Measurements from ENCODE around the gene TNFRSF6B.

TNFRSF6B gene

GRCh38 chr20:63661959-63662812, 34.3 kb upstream of the TNFRSF6B start:
- H3K4me2 ChIP-seq (ENCODE audit: low read depth, low read length, poor library complexity, severe bottlenecking): no peak overlapping the region
- no peaks in the 10 kb centered on the region for H3K9me3 ChIP-seq (ENCODE audit: insufficient read depth, low read depth, low read length)
- H3K4me1 ChIP-seq (ENCODE audit: insufficient read depth, low read length, poor library complexity, severe bottlenecking): peaks cover 16% of the 10 kb centered on the region
- no peaks in the 10 kb centered on the region for H3K9me2 ChIP-seq (replicated peaks; ENCODE audit: low read depth, low read length)
- no peaks in the 10 kb centered on the region for H3F3A ChIP-seq (ENCODE audit: low read depth)
- peaks cover 26% of the 10 kb centered on the region for H3K79me2 ChIP-seq (ENCODE audit: insufficient read depth, low read length)
- H4K20me1 ChIP-seq (ENCODE audit: insufficient read depth, low read length, poor library complexity, severe bottlenecking): peaks cover 8% of the 10 kb centered on the region
- H3K36me3 ChIP-seq (ENCODE audit: insufficient read depth, low read length): peaks cover 9% of the 10 kb centered on the region; the same call in 1 of the 2 replicates
- no peak overlapping the region for H3K4me3 ChIP-seq (ENCODE audit: low read length, poor library complexity, severe bottlenecking)
- H3K9ac ChIP-seq (ENCODE audit: low read depth, low read length, poor library complexity, severe bottlenecking): no peak overlapping the region
- H3K27me3 ChIP-seq (ENCODE audit: insufficient read depth, low read length, poor library complexity, severe bottlenecking): no peaks in the 10 kb centered on the region
- no peak overlapping the region for H2AFZ ChIP-seq (ENCODE audit: low read length)
- no peak for TF ChIP-seq EZH2phosphoT487 (IDR thresholded peaks at IDR 0.05; ENCODE audit: borderline replicate concordance)
- TF ChIP-seq, protein P1, sequence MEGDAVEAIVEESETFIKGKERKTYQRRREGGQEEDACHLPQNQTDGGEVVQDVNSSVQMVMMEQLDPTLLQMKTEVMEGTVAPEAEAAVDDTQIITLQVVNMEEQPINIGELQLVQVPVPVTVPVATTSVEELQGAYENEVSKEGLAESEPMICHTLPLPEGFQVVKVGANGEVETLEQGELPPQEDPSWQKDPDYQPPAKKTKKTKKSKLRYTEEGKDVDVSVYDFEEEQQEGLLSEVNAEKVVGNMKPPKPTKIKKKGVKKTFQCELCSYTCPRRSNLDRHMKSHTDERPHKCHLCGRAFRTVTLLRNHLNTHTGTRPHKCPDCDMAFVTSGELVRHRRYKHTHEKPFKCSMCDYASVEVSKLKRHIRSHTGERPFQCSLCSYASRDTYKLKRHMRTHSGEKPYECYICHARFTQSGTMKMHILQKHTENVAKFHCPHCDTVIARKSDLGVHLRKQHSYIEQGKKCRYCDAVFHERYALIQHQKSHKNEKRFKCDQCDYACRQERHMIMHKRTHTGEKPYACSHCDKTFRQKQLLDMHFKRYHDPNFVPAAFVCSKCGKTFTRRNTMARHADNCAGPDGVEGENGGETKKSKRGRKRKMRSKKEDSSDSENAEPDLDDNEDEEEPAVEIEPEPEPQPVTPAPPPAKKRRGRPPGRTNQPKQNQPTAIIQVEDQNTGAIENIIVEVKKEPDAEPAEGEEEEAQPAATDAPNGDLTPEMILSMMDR (conservative IDR thresholded peaks at IDR 0.05; ENCODE audit: low read length): no peak

GRCh38 chr20:63662813-63663189, 33.7 kb upstream of the TNFRSF6B start:
- Histone ChIP-seq H3F3A (ENCODE audit: low read depth) (no peaks in the 10 kb centered on the region), H3K9ac (ENCODE audit: low read depth, low read length, poor library complexity, severe bottlenecking) (no peak overlapping the region), H3K9me3 (ENCODE audit: insufficient read depth, low read depth, low read length) (no peaks in the 10 kb centered on the region), H3K36me3 (ENCODE audit: insufficient read depth, low read length) (peaks cover 15% of the 10 kb centered on the region; the same call in 1 of the 2 replicates), H4K20me1 (ENCODE audit: insufficient read depth, low read length, poor library complexity, severe bottlenecking) (peaks cover 8% of the 10 kb centered on the region), H3K4me3 (ENCODE audit: low read length, poor library complexity, severe bottlenecking) (no peak overlapping the region), H3K27me3 (ENCODE audit: insufficient read depth, low read length, poor library complexity, severe bottlenecking) (no peaks in the 10 kb centered on the region), H3K79me2 (ENCODE audit: insufficient read depth, low read length) (peaks cover 26% of the 10 kb centered on the region), H3K4me2 (ENCODE audit: low read depth, low read length, poor library complexity, severe bottlenecking) (no peak overlapping the region), H3K9me2 (replicated peaks; ENCODE audit: low read depth, low read length) (no peaks in the 10 kb centered on the region), H2AFZ (ENCODE audit: low read length) (no peak overlapping the region), H3K4me1 (ENCODE audit: insufficient read depth, low read length, poor library complexity, severe bottlenecking) (peaks cover 10% of the 10 kb centered on the region)
- TF ChIP-seq, protein P1 (conservative IDR thresholded peaks at IDR 0.05; ENCODE audit: low read length): no peak
- TF ChIP-seq EZH2phosphoT487 (IDR thresholded peaks at IDR 0.05; ENCODE audit: borderline replicate concordance): no peak

DNA sequence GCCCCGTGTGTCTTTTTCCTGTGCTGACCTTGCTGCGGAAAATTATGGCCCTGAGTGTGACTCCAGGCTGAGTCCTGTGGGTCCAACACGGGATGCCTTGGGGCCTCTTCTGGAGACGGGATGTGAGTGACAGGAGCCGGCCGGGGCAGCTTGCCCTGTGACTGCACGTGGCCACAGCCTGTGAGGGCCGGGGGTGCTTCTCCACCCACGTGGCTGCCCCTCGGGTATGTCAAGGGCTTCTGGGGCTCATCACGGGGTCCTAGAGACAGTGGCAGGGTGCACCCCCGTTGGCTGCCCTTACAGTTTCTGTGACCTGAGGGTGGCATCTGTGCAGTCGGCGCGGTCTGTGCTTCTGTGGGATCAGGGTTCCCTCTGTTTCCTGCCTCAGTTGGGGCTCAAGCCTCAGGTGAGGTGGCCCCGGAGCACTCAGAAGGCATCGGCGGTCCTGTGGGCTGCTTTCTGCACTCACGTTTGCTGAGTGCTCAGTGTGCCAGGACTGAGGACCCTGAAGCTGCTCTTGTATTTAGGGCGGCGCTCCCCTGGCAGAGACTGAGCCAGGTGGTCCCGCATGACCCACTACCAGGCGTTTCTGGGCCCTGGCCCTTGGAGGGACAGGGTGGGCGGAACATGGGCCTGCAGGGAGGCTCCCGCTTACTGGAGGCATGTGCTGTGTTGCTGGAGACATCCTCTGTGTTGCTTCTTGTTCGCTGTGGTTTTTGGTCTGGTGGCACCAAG, 33.0 kb upstream of the TNFRSF6B start:
- peaks cover 8% of the 10 kb centered on the region for H4K20me1 ChIP-seq (ENCODE audit: insufficient read depth, low read length, poor library complexity, severe bottlenecking)
- H3F3A ChIP-seq (ENCODE audit: low read depth): no peaks in the 10 kb centered on the region
- H2AFZ ChIP-seq (ENCODE audit: low read length): no peak overlapping the region
- no peak overlapping the region for H3K4me3 ChIP-seq (ENCODE audit: low read length, poor library complexity, severe bottlenecking)
- H3K9me2 ChIP-seq (replicated peaks; ENCODE audit: low read depth, low read length): no peaks in the 10 kb centered on the region
- peaks cover 26% of the 10 kb centered on the region for H3K79me2 ChIP-seq (ENCODE audit: insufficient read depth, low read length)
- peaks cover 22% of the 10 kb centered on the region; the same call in 1 of the 2 replicates for H3K36me3 ChIP-seq (ENCODE audit: insufficient read depth, low read length)
- no peaks in the 10 kb centered on the region for H3K27me3 ChIP-seq (ENCODE audit: insufficient read depth, low read length, poor library complexity, severe bottlenecking)
- no peak overlapping the region for H3K4me2 ChIP-seq (ENCODE audit: low read depth, low read length, poor library complexity, severe bottlenecking)
- H3K9me3 ChIP-seq (ENCODE audit: insufficient read depth, low read depth, low read length): no peaks in the 10 kb centered on the region
- no peak for TF ChIP-seq EZH2phosphoT487 (IDR thresholded peaks at IDR 0.05; ENCODE audit: borderline replicate concordance)
- TF ChIP-seq, protein P1 (conservative IDR thresholded peaks at IDR 0.05; ENCODE audit: low read length): no peak
- H3K9ac ChIP-seq (ENCODE audit: low read depth, low read length, poor library complexity, severe bottlenecking): no peak overlapping the region
- peaks cover 9% of the 10 kb centered on the region for H3K4me1 ChIP-seq (ENCODE audit: insufficient read depth, low read length, poor library complexity, severe bottlenecking)

All from Loucy (cell line).